H1 (cell line): ENCODE measurements around the gene RAB31. TPM values are rescaled to one million over a fixed set of nuclear protein-coding genes. Genes with fewer than 3 reads are reported as not detected.

Source experiments
- CTCF ChIA-PET: fragments of 300-600 bp; sonication (Branson Sonifier 250); formaldehyde crosslinking; loops from one replicate; lab custom pipeline; 2021; ENCODE audit not compliant: partially characterized antibody; lab: Charles Lee
- POLR2A ChIA-PET: fragments of 300-600 bp; sonication (Branson Sonifier 250); formaldehyde crosslinking; loops from one replicate; lab custom pipeline; 2021; ENCODE audit warnings: inconsistent platforms; ENCODE audit not compliant: partially characterized antibody; lab: Charles Lee
- DNase-seq, 2 experiments: peaks; one replicate each; pipeline versions ENCODE4 v3.0.0 to v3.0.0-alpha.2; 2010 to 2022; ENCODE audit warnings: low spot score in 2 of 2, low read depth in 1 of 2, mixed read lengths in 1 of 2
- FAIRE-seq: peaks from 2 replicates; lab custom pipeline; 2011; peaks lifted over from hg19 to GRCh38; lab: Jason Lieb, UNC
- H2AFZ ChIP-seq: 2 replicates; pipeline ENCODE4 v1.8.1; 2012; ENCODE audit warnings: low read length, inconsistent platforms
- H2AK5ac ChIP-seq: 2 replicates; pipeline ENCODE4 v1.6.1; 2013; ENCODE audit warnings: low read depth, low read length
- H2BK120ac ChIP-seq: replicated peaks from 2 replicates; pipeline ENCODE3; 2013; ENCODE audit warnings: low read depth, low read length, inconsistent platforms
- H2BK12ac ChIP-seq: 2 replicates; pipeline ENCODE4 v1.6.1; 2013; ENCODE audit warnings: low read depth, low read length
- H2BK15ac ChIP-seq: 2 replicates; pipeline ENCODE4 v1.6.1; 2013; ENCODE audit warnings: low read length
- H2BK20ac ChIP-seq: 2 replicates; pipeline ENCODE4 v1.6.1; 2013; ENCODE audit warnings: low read length
- H2BK5ac ChIP-seq: 2 replicates; pipeline ENCODE4 v1.6.1; 2013; ENCODE audit warnings: low read depth, low read length
- H3K14ac ChIP-seq: 2 replicates; pipeline ENCODE4 v1.6.1; 2013; ENCODE audit warnings: inconsistent platforms; ENCODE audit not compliant: insufficient read length
- H3K18ac ChIP-seq: 2 replicates; pipeline ENCODE4 v1.6.1; 2013; ENCODE audit warnings: low read length; ENCODE audit errors: extremely low read depth
- H3K23ac ChIP-seq: 2 replicates; pipeline ENCODE4 v1.6.1; 2013; ENCODE audit warnings: inconsistent platforms; ENCODE audit not compliant: insufficient read length
- H3K23me2 ChIP-seq: 2 replicates; pipeline ENCODE4 v1.6.1; 2013; ENCODE audit warnings: low read depth, low read length
- H3K27ac ChIP-seq: 2 replicates; pipeline ENCODE4 v1.6.1; 2011; ENCODE audit warnings: low read depth, low read length, inconsistent platforms
- H3K27me3 ChIP-seq, 4 experiments: replicated peaks in 1 of 4; 1 replicate in 1 of 4; 2 replicates in 3 of 4; pipeline versions ENCODE4 v1.6.1 to v1.8.1; 2011 to 2013; ENCODE audit warnings: low read length in 3 of 4, mild to moderate bottlenecking in 3 of 4, inconsistent platforms in 2 of 4, mixed read lengths in 2 of 4, moderate library complexity in 1 of 4; ENCODE audit not compliant: control insufficient read depth in 3 of 4, insufficient read depth in 3 of 4; ENCODE audit errors: extremely low read depth in 1 of 4
- H3K36me3 ChIP-seq, 4 experiments: 2 replicates each; pipeline versions ENCODE4 v1.6.1 to v1.8.1; 2011 to 2013; ENCODE audit warnings: mild to moderate bottlenecking in 4 of 4, low read length in 3 of 4, moderate library complexity in 2 of 4, control low read depth in 1 of 4, inconsistent platforms in 1 of 4; ENCODE audit not compliant: insufficient read depth in 4 of 4, control insufficient read depth in 2 of 4
- H3K4ac ChIP-seq: replicated peaks from 2 replicates; pipeline ENCODE3; 2013; ENCODE audit warnings: low read length, low read depth, mixed read lengths, inconsistent platforms; ENCODE audit not compliant: insufficient read length
- H3K4me1 ChIP-seq, 4 experiments: replicated peaks in 1 of 4; 1 replicate in 1 of 4; 2 replicates in 3 of 4; pipeline versions ENCODE4 v1.6.1 to v1.8.1; 2011 to 2013; ENCODE audit warnings: low read length in 3 of 4, inconsistent platforms in 2 of 4, mixed read lengths in 1 of 4; ENCODE audit not compliant: insufficient read depth in 4 of 4, control insufficient read depth in 3 of 4
- H3K4me2 ChIP-seq, 2 experiments: 2 replicates each; pipeline versions ENCODE4 v1.6.1 to v1.8.1; 2011 to 2013; ENCODE audit warnings: low read depth in 2 of 2, low read length in 2 of 2, control low read depth in 1 of 2, inconsistent platforms in 1 of 2, mild to moderate bottlenecking in 1 of 2; ENCODE audit not compliant: insufficient read depth in 1 of 2
- H3K4me3 ChIP-seq, 4 experiments: fragments of 200-600, 300-600 bp in 1 of 4; sonication (generic), shearing (Covaris generic), sonication (Bioruptor Twin) in 1 of 4; 2 replicates each; pipeline versions ENCODE4 v1.5.1 to v1.8.1; 2011 to 2016; ENCODE audit warnings: low read length in 4 of 4, low read depth in 3 of 4, control low read depth in 2 of 4, inconsistent platforms in 2 of 4, mild to moderate bottlenecking in 2 of 4, mixed read lengths in 1 of 4, moderate library complexity in 1 of 4; ENCODE audit not compliant: insufficient read depth in 2 of 4; ENCODE audit errors: extremely low read depth in 1 of 4
- H3K56ac ChIP-seq: replicated peaks from 2 replicates; pipeline ENCODE3; 2013; ENCODE audit warnings: low read depth, mild to moderate bottlenecking, mixed read lengths, low read length, inconsistent platforms; ENCODE audit not compliant: insufficient read length
- H3K79me1 ChIP-seq: 2 replicates; pipeline ENCODE4 v1.6.1; 2013; ENCODE audit warnings: low read depth, low read length, control low read depth
- H3K79me2 ChIP-seq, 2 experiments: 2 replicates each; pipeline versions ENCODE4 v1.6.1 to v1.8.1; 2012 to 2013; ENCODE audit warnings: low read length in 2 of 2, mild to moderate bottlenecking in 2 of 2, inconsistent platforms in 1 of 2; ENCODE audit not compliant: insufficient read depth in 2 of 2, control insufficient read depth in 1 of 2
- H3K9ac ChIP-seq, 4 experiments: replicated peaks in 1 of 4; 1 replicate in 1 of 4; 2 replicates in 3 of 4; pipeline versions ENCODE4 v1.6.1 to v1.8.1; 2011 to 2013; ENCODE audit warnings: low read depth in 3 of 4, low read length in 3 of 4, control low read depth in 2 of 4, mild to moderate bottlenecking in 2 of 4, moderate library complexity in 2 of 4, inconsistent platforms in 1 of 4; ENCODE audit errors: extremely low read depth in 1 of 4
- H3K9me3 ChIP-seq, 2 experiments: 2 replicates each; pipeline versions ENCODE4 v1.6.1 to v1.8.1; 2012 to 2013; ENCODE audit warnings: mild to moderate bottlenecking in 2 of 2, moderate library complexity in 2 of 2, control low read depth in 1 of 2, inconsistent platforms in 1 of 2, low read depth in 1 of 2, low read length in 1 of 2, mixed read lengths in 1 of 2; ENCODE audit not compliant: insufficient read depth in 2 of 2
- H4K20me1 ChIP-seq, 2 experiments: replicated peaks in 1 of 2; 2 replicates each; pipeline versions ENCODE3 to v1.8.1; 2011 to 2013; ENCODE audit warnings: inconsistent platforms in 2 of 2, low read length in 2 of 2, mild to moderate bottlenecking in 1 of 2; ENCODE audit not compliant: insufficient read depth in 2 of 2, control insufficient read depth in 1 of 2
- H4K5ac ChIP-seq: 2 replicates; pipeline ENCODE4 v1.6.1; 2013; ENCODE audit warnings: low read length, low read depth, mixed read lengths, inconsistent platforms; ENCODE audit not compliant: insufficient read length
- H4K8ac ChIP-seq: 2 replicates; pipeline ENCODE4 v1.8.0; 2013; ENCODE audit warnings: mild to moderate bottlenecking, moderate library complexity, low read length, inconsistent platforms; ENCODE audit not compliant: insufficient read depth; ENCODE audit errors: extremely low read depth
- H4K91ac ChIP-seq: replicated peaks from 2 replicates; pipeline ENCODE3; 2013; ENCODE audit warnings: low read length, mixed read lengths, inconsistent platforms; ENCODE audit not compliant: insufficient read length
- CBX5 ChIP-seq: fragments of 300-800, 300-1000 bp; sonication (generic); IDR thresholded peaks from 2 replicates; pipeline ENCODE4 v1.7.1; 2016; ENCODE audit warnings: antibody characterized with exemption, low read length, low read depth
- CHD2 ChIP-seq: IDR thresholded peaks from 2 replicates; pipeline ENCODE4 v1.6.1; 2012; ENCODE audit warnings: low read length, improper control_type of control experiment
- CREB1 ChIP-seq: IDR thresholded peaks from 2 replicates; pipeline ENCODE4 v1.6.1; 2012; ENCODE audit warnings: inconsistent platforms
- GABPA ChIP-seq: IDR thresholded peaks from 2 replicates; pipeline ENCODE4 v1.6.1; 2011; ENCODE audit warnings: mild to moderate bottlenecking, low read length, moderate library complexity, borderline replicate concordance; ENCODE audit not compliant: insufficient read depth
- HDAC2 ChIP-seq, 2 experiments: fragments of 300-600 bp in 1 of 2; sonication (generic) in 1 of 2; IDR thresholded peaks; 2 replicates each; pipeline ENCODE4 v1.6.1; 2011 to 2012; ENCODE audit warnings: low read depth in 2 of 2, low read length in 2 of 2, mild to moderate bottlenecking in 2 of 2, moderate library complexity in 2 of 2, borderline replicate concordance in 1 of 2, inconsistent platforms in 1 of 2
- NRF1 ChIP-seq: IDR thresholded peaks from 2 replicates; pipeline ENCODE4 v1.6.1; 2011; ENCODE audit warnings: mild to moderate bottlenecking, low read depth, low read length, improper control_type of control experiment
- PHF8 ChIP-seq: fragments of 200-600 bp; sonication (generic); conservative IDR thresholded peaks from 2 replicates; pipeline ENCODE4 v1.7.1; 2012; ENCODE audit warnings: low read depth, mild to moderate bottlenecking, inconsistent platforms, low read length, moderate library complexity
- RBBP5 ChIP-seq: IDR thresholded peaks from 2 replicates; pipeline ENCODE4 v1.7.1; 2012; ENCODE audit warnings: low read depth, mild to moderate bottlenecking, inconsistent platforms, low read length, moderate library complexity, borderline replicate concordance
- SAP30 ChIP-seq: fragments of 300-600 bp; sonication (generic); IDR thresholded peaks from 2 replicates; pipeline ENCODE4 v1.7.1; 2012; ENCODE audit warnings: low read length, moderate library complexity, mild to moderate bottlenecking, inconsistent platforms; ENCODE audit not compliant: insufficient read depth, insufficient replicate concordance
- SP2 ChIP-seq: IDR thresholded peaks from 2 replicates; pipeline ENCODE4 v1.6.1; 2012; ENCODE audit warnings: mild to moderate bottlenecking, low read length, inconsistent platforms
- SP4 ChIP-seq: IDR thresholded peaks from 2 replicates; pipeline ENCODE4 v1.6.1; 2012; ENCODE audit warnings: low read length, inconsistent platforms
- TAF1 ChIP-seq: IDR thresholded peaks from 2 replicates; pipeline ENCODE4 v1.6.1; 2011; ENCODE audit warnings: mild to moderate bottlenecking, low read depth, low read length
- USF2 ChIP-seq: IDR thresholded peaks from 2 replicates; pipeline ENCODE4 v1.6.1; 2011; ENCODE audit warnings: low read length, improper control_type of control experiment
- WGBS, 2 experiments: shearing (Covaris generic) in 1 of 2; methylation state at CpG; one replicate each; pipeline versions ENCODE4 v1.1.6 to v1.1.7; 2013 to 2015; ENCODE audit warnings: low lambda C conversion rate in 2 of 2, mixed read lengths in 2 of 2, inconsistent platforms in 1 of 2, low coverage in 1 of 2, missing lambda C conversion rate in 1 of 2; ENCODE audit not compliant: insufficient replicate concordance in 2 of 2, insufficient coverage in 1 of 2, insufficient read length in 1 of 2; ENCODE audit errors: extremely low coverage in 1 of 2, missing lambda C conversion rate in 1 of 2; 5-methylcytosine and 5-hydroxymethylcytosine counted together
- polyA plus RNA-seq, 7 experiments: library from polyadenylated mRNA; depleted of rRNA in 3 of 7; stranded (reverse) in 5 of 7; unstranded in 2 of 7; fragments of >200 nt in 5 of 7; fragments of 200-250 nt in 2 of 7; gene quantifications; 1 replicate in 5 of 7; 2 replicates in 1 of 7; 4 replicates in 1 of 7; pipeline versions ENCODE4 v1.2.1 to v1.2.3, GENCODE V29; 2011 to 2013; ENCODE audit warnings: missing spikeins in 2 of 7, mixed read lengths in 2 of 7
- total RNA-seq: library from RNA; stranded (reverse); fragmentation: NEBNext Ultra II Directional; extraction: Animal tissue kit (Norgen Biotek cat#: 25700); gene quantifications from 2 replicates; pipeline ENCODE4 v1.2.1, GENCODE V29; 2021

RAB31 gene
- total and polyA plus RNA-seq, 2 of the 8 experiments (the other 6 are each of a cell fraction or from before 2014, with no cell fraction given), result 15.2 to 40.9 TPM

- no peak overlapping the region for H2BK15ac ChIP-seq
- peaks cover 3 to 7% of the 10 kb centered on the region in 2 experiments; a peak in 2 of 4 replicates for H3K79me2 ChIP-seq
- H3K27ac ChIP-seq, result no peak overlapping the region
- WGBS, 2 experiments, result 86% methylated on average over 3 of the region's 3 CpGs; no CpG with 5 or more reads in 1 of the 2 experiments
- no peak overlapping the region for H3K4me2 ChIP-seq
- H2BK12ac ChIP-seq, result no peak overlapping the region
- H3K23me2 ChIP-seq, result no peaks in the 10 kb centered on the region
- no peaks in the 10 kb centered on the region for H3K9me3 ChIP-seq
- peaks cover 0 to 4% (median 2%) of the 10 kb centered on the region in 4 experiments; a peak in 4 of 7 replicates for H3K27me3 ChIP-seq
- H3K79me1 ChIP-seq, result peaks cover 3% of the 10 kb centered on the region
- H4K5ac ChIP-seq, result no peak overlapping the region
- no peak overlapping the region for H3K14ac ChIP-seq
- no peak overlapping the region for H2AK5ac ChIP-seq
- H3K4me1 ChIP-seq, result peaks cover 0 to 6% (median 3%) of the 10 kb centered on the region in 4 experiments; a peak in 4 of 7 replicates
- no peaks in the 10 kb centered on the region for H3K36me3 ChIP-seq
- no peak overlapping the region for H3K4me3 ChIP-seq
- H3K18ac ChIP-seq, result no peak overlapping the region
- H4K91ac ChIP-seq, result no peak overlapping the region
- peaks cover 2 to 3% of the 10 kb centered on the region in 2 experiments for H4K20me1 ChIP-seq
- ChIA-PET POLR2A (no interaction called here), CTCF (interaction anchor here (2.3 kb wide), 1 partner anchor 12 kb away, joined by 6 read pairs; no protein-coding TSS in a partner anchor)
- H2AFZ ChIP-seq, result no peak overlapping the region
- no peak overlapping the region for H3K4ac ChIP-seq
- DNase-seq (no peak), FAIRE-seq (no peak)
- H3K56ac ChIP-seq, result no peak overlapping the region
- no peak overlapping the region for H2BK20ac ChIP-seq
- no peak overlapping the region for H3K9ac ChIP-seq
- no peak overlapping the region for H2BK120ac ChIP-seq
- H3K23ac ChIP-seq, result no peak overlapping the region
- no peak overlapping the region for H4K8ac ChIP-seq
- H2BK5ac ChIP-seq, result no peak overlapping the region
- TF ChIP-seq SP2 (no peak), SP4 (no peak), CHD2 (no peak), USF2 (no peak), SAP30 (no peak), HDAC2 (IDR thresholded peaks at IDR 0.05; ENCODE audit: borderline replicate concordance in 1 of 2, low read depth in 2 of 2, low read length in 2 of 2) (no peak), GABPA (no peak), PHF8 (no peak), CREB1 (no peak), RBBP5 (no peak), NRF1 (no peak), CBX5 (no peak), TAF1 (no peak)
These were observed 6.9 kb downstream of the RAB31 start for GRCh38 chr18:9715088-9715343.
